ENCODE measurements around the gene FAM241B.
A peak's percentile ranks its signal among the peaks of the same experiment; 100 is the strongest.

The FAM241B gene

GRCh38 chr10:69676301-69676700, 46.3 kb downstream of the FAM241B start:
- Histone ChIP-seq H3K27ac (ENCODE audit: extremely low read depth, low read depth, low read length) (no peak overlapping the region), H3K4me1 (ENCODE audit: control insufficient read depth, insufficient read depth, low read length) (no peaks in the 10 kb centered on the region), H3K4me3 (ENCODE audit: low read depth, low read length) (no peak overlapping the region), H3K36me3 (ENCODE audit: control insufficient read depth in 2 of 2, insufficient read depth in 1 of 2, low read length in 2 of 2) (no peaks in the 10 kb centered on the region), H3K9me3 (ENCODE audit: control insufficient read depth, insufficient read depth, low read depth, low read length) (no peaks in the 10 kb centered on the region)
- POLR2A ChIA-PET, result no interaction called here
- no peak for TF ChIP-seq ZNF354C (tag by site-specific recombination; IDR thresholded peaks at IDR 0.05; ENCODE audit: borderline replicate concordance, low read depth)
- TF ChIP-seq, protein P1, sequence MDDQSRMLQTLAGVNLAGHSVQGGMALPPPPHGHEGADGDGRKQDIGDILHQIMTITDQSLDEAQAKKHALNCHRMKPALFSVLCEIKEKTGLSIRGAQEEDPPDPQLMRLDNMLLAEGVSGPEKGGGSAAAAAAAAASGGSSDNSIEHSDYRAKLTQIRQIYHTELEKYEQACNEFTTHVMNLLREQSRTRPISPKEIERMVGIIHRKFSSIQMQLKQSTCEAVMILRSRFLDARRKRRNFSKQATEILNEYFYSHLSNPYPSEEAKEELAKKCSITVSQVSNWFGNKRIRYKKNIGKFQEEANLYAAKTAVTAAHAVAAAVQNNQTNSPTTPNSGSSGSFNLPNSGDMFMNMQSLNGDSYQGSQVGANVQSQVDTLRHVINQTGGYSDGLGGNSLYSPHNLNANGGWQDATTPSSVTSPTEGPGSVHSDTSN (CRISPR knock-in tag; IDR thresholded peaks at IDR 0.05), result no peak
- CTCF ChIA-PET, result no interaction called here

DNA sequence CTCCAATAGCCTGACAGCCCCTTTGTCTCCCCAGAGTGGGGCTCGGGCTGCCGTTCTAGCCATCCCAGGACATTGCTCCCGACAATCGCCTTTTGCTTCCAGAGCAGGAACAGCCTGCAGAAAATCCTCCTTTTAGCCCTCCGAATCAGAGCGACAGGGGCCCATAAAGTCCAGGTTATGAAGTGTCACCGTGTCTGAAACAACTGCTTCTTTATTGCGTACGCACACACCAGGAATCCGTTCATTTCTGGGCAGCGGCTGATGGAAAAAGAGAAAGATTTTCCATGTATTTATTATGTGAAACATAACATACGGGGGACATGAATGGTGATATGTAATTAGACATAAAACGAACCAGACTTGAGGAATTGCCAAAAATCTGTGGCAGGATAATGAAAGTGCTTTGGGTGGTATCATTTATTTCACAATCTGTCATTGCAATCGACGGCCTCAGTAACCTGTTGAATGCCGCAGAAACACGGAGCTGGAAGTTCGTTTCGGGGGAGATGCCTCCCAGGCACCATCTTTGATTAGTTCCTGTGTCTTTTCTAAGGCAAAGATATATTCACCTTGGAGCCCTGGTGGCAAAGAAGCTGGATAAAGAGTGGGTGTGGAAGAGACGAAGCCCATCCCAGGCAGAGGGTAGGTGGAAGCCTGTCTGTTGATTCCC, 48.1 kb downstream of the FAM241B start:
- ChIA-PET POLR2A (no interaction called here), CTCF (interaction anchor here (1.1 kb wide), 2 partner anchors 19 to 280 kb away, joined by 3 read pairs; no protein-coding TSS in a partner anchor)
- H3K4me1 ChIP-seq (ENCODE audit: control insufficient read depth, insufficient read depth, low read length), result no peaks in the 10 kb centered on the region
- TF ChIP-seq SCRT2 (tag by site-specific recombination; IDR thresholded peaks at IDR 0.05) (peak; percentile 64), ZFHX2 (tag by site-specific recombination; conservative IDR thresholded peaks at IDR 0.05) (no peak), SCRT1 (tag by site-specific recombination; IDR thresholded peaks at IDR 0.05; ENCODE audit: borderline replicate concordance) (peak; percentile 38; the same call in 1 of the 2 replicates)
- no peak overlapping the region for H3K4me3 ChIP-seq (ENCODE audit: low read depth, low read length)
- H3K27ac ChIP-seq (ENCODE audit: extremely low read depth, low read depth, low read length), result no peak overlapping the region
- H3K36me3 ChIP-seq (ENCODE audit: control insufficient read depth in 2 of 2, insufficient read depth in 1 of 2, low read length in 2 of 2), result no peaks in the 10 kb centered on the region
- no peaks in the 10 kb centered on the region for H3K9me3 ChIP-seq (ENCODE audit: control insufficient read depth, insufficient read depth, low read depth, low read length)

- Histone ChIP-seq H3K9me3 (ENCODE audit: control insufficient read depth, insufficient read depth, low read depth, low read length) (no peaks in the 10 kb centered on the region), H3K4me3 (ENCODE audit: low read depth, low read length) (no peak overlapping the region), H3K27ac (ENCODE audit: extremely low read depth, low read depth, low read length) (no peak overlapping the region), H3K4me1 (ENCODE audit: control insufficient read depth, insufficient read depth, low read length) (no peaks in the 10 kb centered on the region), H3K36me3 (ENCODE audit: control insufficient read depth in 2 of 2, insufficient read depth in 1 of 2, low read length in 2 of 2) (no peaks in the 10 kb centered on the region)
- ChIA-PET CTCF (interaction anchor here (0.6 to 1.1 kb wide), 7 partner anchors 13 to 655 kb away, joined by 3 to 6 read pairs (median 3); no protein-coding TSS in a partner anchor), POLR2A (no interaction called here)
- TF ChIP-seq ZNF341 (tag by site-specific recombination; IDR thresholded peaks at IDR 0.05; ENCODE audit: low read depth), result no peak
- no peak for TF ChIP-seq INSM2 (tag by site-specific recombination; IDR thresholded peaks at IDR 0.05)
These were observed 49.7 kb downstream of the FAM241B start for GRCh38 chr10:69679736-69680135.

DNA sequence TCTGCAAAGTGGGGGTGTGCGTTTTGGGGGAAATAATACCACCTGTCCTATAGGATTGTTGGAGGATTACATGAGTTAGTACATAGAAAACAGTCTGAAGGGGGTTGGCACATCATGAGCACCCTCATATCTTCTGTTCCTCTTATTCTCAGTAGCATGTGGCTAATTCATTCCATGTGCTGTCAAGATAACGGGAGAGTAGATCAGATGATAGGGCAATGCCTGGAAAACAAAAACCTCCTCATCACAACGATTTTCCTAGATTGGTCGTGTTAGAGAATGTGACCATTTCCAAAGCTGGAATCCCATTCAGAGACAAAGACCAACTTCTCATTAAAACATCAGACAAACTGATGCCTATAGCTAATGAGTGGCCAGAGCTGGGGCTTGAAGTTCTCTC, 50.6 kb downstream of the FAM241B start:
- ChIA-PET CTCF (interaction anchor here (0.6 to 1.3 kb wide), 8 partner anchors 14 to 1225 kb away, joined by 3 to 6 read pairs (median 3); no protein-coding TSS in a partner anchor), POLR2A (no interaction called here)
- TF ChIP-seq ZNF23 (tag by site-specific recombination; IDR thresholded peaks at IDR 0.05; ENCODE audit: borderline replicate concordance) (no peak), ZNF488 (tag by site-specific recombination; IDR thresholded peaks at IDR 0.05) (no peak), ZNF555 (tag by site-specific recombination; conservative IDR thresholded peaks at IDR 0.05) (no peak)
- TF ChIP-seq, protein P2, sequence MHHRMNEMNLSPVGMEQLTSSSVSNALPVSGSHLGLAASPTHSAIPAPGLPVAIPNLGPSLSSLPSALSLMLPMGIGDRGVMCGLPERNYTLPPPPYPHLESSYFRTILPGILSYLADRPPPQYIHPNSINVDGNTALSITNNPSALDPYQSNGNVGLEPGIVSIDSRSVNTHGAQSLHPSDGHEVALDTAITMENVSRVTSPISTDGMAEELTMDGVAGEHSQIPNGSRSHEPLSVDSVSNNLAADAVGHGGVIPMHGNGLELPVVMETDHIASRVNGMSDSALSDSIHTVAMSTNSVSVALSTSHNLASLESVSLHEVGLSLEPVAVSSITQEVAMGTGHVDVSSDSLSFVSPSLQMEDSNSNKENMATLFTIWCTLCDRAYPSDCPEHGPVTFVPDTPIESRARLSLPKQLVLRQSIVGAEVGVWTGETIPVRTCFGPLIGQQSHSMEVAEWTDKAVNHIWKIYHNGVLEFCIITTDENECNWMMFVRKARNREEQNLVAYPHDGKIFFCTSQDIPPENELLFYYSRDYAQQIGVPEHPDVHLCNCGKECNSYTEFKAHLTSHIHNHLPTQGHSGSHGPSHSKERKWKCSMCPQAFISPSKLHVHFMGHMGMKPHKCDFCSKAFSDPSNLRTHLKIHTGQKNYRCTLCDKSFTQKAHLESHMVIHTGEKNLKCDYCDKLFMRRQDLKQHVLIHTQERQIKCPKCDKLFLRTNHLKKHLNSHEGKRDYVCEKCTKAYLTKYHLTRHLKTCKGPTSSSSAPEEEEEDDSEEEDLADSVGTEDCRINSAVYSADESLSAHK (tag by site-specific recombination; IDR thresholded peaks at IDR 0.05), result no peak
- TF ChIP-seq, protein P3, sequence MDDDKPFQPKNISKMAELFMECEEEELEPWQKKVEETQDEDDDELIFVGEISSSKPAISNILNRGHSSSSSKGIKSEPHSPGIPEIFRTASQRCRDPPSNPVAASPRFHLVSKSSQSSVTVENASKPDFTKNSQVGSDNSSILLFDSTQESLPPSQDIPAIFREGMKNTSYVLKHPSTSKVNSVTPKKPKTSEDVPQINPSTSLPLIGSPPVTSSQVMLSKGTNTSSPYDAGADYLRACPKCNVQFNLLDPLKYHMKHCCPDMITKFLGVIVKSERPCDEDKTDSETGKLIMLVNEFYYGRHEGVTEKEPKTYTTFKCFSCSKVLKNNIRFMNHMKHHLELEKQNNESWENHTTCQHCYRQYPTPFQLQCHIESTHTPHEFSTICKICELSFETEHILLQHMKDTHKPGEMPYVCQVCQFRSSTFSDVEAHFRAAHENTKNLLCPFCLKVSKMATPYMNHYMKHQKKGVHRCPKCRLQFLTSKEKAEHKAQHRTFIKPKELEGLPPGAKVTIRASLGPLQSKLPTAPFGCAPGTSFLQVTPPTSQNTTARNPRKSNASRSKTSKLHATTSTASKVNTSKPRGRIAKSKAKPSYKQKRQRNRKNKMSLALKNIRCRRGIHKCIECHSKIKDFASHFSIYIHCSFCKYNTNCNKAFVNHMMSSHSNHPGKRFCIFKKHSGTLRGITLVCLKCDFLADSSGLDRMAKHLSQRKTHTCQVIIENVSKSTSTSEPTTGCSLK (tag by site-specific recombination; IDR thresholded peaks at IDR 0.05), result no peak
- Histone ChIP-seq H3K4me1 (ENCODE audit: control insufficient read depth, insufficient read depth, low read length) (no peaks in the 10 kb centered on the region), H3K9me3 (ENCODE audit: control insufficient read depth, insufficient read depth, low read depth, low read length) (no peaks in the 10 kb centered on the region), H3K4me3 (ENCODE audit: low read depth, low read length) (no peak overlapping the region), H3K27ac (ENCODE audit: extremely low read depth, low read depth, low read length) (no peak overlapping the region), H3K36me3 (ENCODE audit: control insufficient read depth in 2 of 2, insufficient read depth in 1 of 2, low read length in 2 of 2) (no peaks in the 10 kb centered on the region)
